ENCODE measurements around the gene CDKN2B-AS1.

DNA sequence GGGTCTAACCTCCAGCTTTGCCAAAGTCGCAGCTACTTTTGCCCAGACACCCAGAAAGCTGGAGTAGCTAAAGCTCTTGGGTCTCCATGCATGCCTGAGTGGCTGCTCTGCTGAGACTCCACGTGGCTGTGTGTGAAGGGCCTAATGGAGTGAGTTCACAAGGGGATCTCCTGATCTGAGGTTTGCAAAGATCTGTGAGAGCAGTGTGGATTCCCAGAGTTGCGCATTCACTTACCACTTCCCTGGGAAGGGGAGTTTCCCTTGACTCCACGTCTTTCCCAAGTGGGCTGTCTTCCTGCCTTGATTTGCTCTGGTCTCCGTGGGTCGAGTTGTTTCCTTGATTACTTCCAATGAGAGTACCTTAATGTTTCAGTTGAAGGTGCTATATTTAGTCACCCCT, 32.1 kb downstream of the CDKN2B-AS1 start:
- TF ChIP-seq, protein P1, sequence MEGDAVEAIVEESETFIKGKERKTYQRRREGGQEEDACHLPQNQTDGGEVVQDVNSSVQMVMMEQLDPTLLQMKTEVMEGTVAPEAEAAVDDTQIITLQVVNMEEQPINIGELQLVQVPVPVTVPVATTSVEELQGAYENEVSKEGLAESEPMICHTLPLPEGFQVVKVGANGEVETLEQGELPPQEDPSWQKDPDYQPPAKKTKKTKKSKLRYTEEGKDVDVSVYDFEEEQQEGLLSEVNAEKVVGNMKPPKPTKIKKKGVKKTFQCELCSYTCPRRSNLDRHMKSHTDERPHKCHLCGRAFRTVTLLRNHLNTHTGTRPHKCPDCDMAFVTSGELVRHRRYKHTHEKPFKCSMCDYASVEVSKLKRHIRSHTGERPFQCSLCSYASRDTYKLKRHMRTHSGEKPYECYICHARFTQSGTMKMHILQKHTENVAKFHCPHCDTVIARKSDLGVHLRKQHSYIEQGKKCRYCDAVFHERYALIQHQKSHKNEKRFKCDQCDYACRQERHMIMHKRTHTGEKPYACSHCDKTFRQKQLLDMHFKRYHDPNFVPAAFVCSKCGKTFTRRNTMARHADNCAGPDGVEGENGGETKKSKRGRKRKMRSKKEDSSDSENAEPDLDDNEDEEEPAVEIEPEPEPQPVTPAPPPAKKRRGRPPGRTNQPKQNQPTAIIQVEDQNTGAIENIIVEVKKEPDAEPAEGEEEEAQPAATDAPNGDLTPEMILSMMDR (IDR thresholded peaks at IDR 0.05 in 8 of 11, conservative IDR thresholded peaks at IDR 0.05 in 3 of 11): no peak
- no peak for TF ChIP-seq POLR2A (IDR thresholded peaks at IDR 0.05)
- no peak for TF ChIP-seq POLR2AphosphoS5 (IDR thresholded peaks at IDR 0.05)
